ENCODE data around the gene E2F2.

DNA sequence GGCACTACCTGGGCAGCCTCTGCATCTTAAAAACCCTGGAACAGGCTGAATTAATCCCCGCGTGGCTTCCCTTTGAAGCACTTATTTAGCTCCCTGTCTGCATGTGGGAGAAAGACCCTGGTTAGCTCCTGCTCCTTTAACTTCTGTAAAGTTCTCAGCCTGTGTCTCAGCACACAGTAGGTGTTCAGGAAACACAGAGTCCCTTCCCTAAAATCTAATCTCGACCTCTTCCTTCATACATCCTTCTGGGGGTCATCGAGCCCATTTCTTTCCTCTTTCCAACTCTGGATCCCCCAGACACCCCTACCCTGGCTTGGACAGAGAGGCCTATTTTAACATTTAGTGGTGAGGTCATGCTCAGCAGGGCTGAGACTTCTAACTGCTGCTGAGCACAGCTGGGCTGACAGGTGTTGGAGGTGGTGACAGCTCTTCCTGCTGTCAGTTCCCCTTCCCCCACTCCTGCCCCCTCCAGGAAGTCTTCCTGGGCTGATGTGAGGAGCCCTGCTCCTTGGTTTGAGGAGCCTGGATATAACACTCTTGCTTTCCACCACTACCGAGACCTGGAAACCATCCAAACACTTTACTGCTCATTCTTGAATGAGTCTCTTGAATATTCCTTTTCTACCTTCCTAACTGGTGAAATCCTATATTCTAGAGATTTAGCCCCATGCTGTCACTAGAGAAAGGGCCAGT is 5.3 kb downstream of the E2F2 start:
- TF ChIP-seq, protein P1, sequence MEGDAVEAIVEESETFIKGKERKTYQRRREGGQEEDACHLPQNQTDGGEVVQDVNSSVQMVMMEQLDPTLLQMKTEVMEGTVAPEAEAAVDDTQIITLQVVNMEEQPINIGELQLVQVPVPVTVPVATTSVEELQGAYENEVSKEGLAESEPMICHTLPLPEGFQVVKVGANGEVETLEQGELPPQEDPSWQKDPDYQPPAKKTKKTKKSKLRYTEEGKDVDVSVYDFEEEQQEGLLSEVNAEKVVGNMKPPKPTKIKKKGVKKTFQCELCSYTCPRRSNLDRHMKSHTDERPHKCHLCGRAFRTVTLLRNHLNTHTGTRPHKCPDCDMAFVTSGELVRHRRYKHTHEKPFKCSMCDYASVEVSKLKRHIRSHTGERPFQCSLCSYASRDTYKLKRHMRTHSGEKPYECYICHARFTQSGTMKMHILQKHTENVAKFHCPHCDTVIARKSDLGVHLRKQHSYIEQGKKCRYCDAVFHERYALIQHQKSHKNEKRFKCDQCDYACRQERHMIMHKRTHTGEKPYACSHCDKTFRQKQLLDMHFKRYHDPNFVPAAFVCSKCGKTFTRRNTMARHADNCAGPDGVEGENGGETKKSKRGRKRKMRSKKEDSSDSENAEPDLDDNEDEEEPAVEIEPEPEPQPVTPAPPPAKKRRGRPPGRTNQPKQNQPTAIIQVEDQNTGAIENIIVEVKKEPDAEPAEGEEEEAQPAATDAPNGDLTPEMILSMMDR (IDR thresholded peaks at IDR 0.05; ENCODE audit: poor library complexity), result no peak
- TF ChIP-seq EZH2phosphoT487 (IDR thresholded peaks at IDR 0.05; ENCODE audit: low read depth, severe bottlenecking, unreplicated experiment), result no peak
